HG03175 (cell line): ENCODE data around the gene RHNO1.

ENCODE experiments used
- ATAC-seq: cut with Tn5 transposase; IDR thresholded peaks from one replicate; pipeline ENCODE4 v1.9.1; 2021; ENCODE audit warnings: mild to moderate bottlenecking, moderate library complexity; ENCODE audit not compliant: unreplicated experiment

The RHNO1 gene

GRCh38 chr12:2900642-2901041 is 23.6 kb downstream of the RHNO1 start:
- ATAC-seq: no peak

- ATAC-seq: no peak
These were observed 25.4 kb downstream of the RHNO1 start for GRCh38 chr12:2902272-2902880.

- no peak for ATAC-seq
These were observed 27.2 kb downstream of the RHNO1 start for GRCh38 chr12:2904260-2904659.

GRCh38 chr12:2912216-2912575 is 35.2 kb downstream of the RHNO1 start:
- ATAC-seq: no peak

- no peak for ATAC-seq
These were observed 42.2 kb downstream of the RHNO1 start for GRCh38 chr12:2919249-2919648.

GRCh38 chr12:2922329-2922728 is 45.3 kb downstream of the RHNO1 start:
- ATAC-seq: no peak

GRCh38 chr12:2923057-2923456 is 46.0 kb downstream of the RHNO1 start:
- ATAC-seq: no peak

- no peak for ATAC-seq
These were observed 47.0 kb downstream of the RHNO1 start for GRCh38 chr12:2924019-2924418.

- no peak for ATAC-seq
These were observed 48.4 kb downstream of the RHNO1 start for GRCh38 chr12:2925322-2925995.

- ATAC-seq: no peak
These were observed 53.8 kb downstream of the RHNO1 start for GRCh38 chr12:2930865-2931264.

GRCh38 chr12:2933586-2933985 is 56.6 kb downstream of the RHNO1 start:
- ATAC-seq: no peak

- no peak for ATAC-seq
These were observed 57.3 kb downstream of the RHNO1 start for GRCh38 chr12:2934371-2934770.

GRCh38 chr12:2936301-2936700 is 59.3 kb downstream of the RHNO1 start:
- no peak for ATAC-seq

GRCh38 chr12:2937500-2937899 is 60.5 kb downstream of the RHNO1 start:
- ATAC-seq: no peak
